Fibroblast of lung (primary cell): ENCODE data around the gene SRSF3. TPM values are rescaled to one million over a fixed set of nuclear protein-coding genes. Genes with fewer than 3 reads are reported as not detected.
"Not testable (repeated sequence)": the region's sequence is repeated elsewhere in the genome, so short reads cannot be mapped to it uniquely, and the experiment has no call there.

Experiments used
- DNase-seq, 2 donors: peaks; one replicate each; pipeline versions ENCODE4 v3.0.0 to v3.0.0-alpha.2; 2010; ENCODE audit warnings: low read depth in 2 of 2
- H2AFZ ChIP-seq: 2 replicates; pipeline ENCODE4 v1.5.1; 2012; ENCODE audit warnings: low read length, control low read depth, inconsistent platforms
- H3K27ac ChIP-seq: 2 replicates; pipeline ENCODE4 v1.5.1; 2011; ENCODE audit warnings: low read length, control low read depth; ENCODE audit not compliant: insufficient read depth
- H3K27me3 ChIP-seq: 2 replicates; pipeline ENCODE4 v1.5.1; 2011; ENCODE audit warnings: mild to moderate bottlenecking, low read length; ENCODE audit not compliant: control insufficient read depth, insufficient read depth
- H3K36me3 ChIP-seq: 2 replicates; pipeline ENCODE4 v1.5.1; 2011; ENCODE audit warnings: low read length; ENCODE audit not compliant: control insufficient read depth, insufficient read depth
- H3K4me1 ChIP-seq: 2 replicates; pipeline ENCODE4 v1.5.1; 2011; ENCODE audit warnings: low read length; ENCODE audit not compliant: control insufficient read depth, insufficient read depth; ENCODE audit errors: extremely low read depth
- H3K4me2 ChIP-seq: 2 replicates; pipeline ENCODE4 v1.5.1; 2011; ENCODE audit warnings: low read length, control low read depth; ENCODE audit not compliant: insufficient read depth; ENCODE audit errors: extremely low read depth
- H3K4me3 ChIP-seq, 4 experiments: fragments of 200-600 bp in 1 of 4; sonication (generic) in 1 of 4; replicated peaks in 1 of 4; 2 replicates each; pipeline ENCODE4 v1.5.1; 2011 to 2016; ENCODE audit warnings: low read length in 4 of 4, low read depth in 3 of 4, mild to moderate bottlenecking in 3 of 4, control low read depth in 2 of 4, inconsistent platforms in 1 of 4, mixed read lengths in 1 of 4; ENCODE audit not compliant: insufficient read depth in 1 of 4; ENCODE audit errors: control extremely low read depth in 1 of 4
- H3K79me2 ChIP-seq: 2 replicates; pipeline ENCODE4 v1.5.1; 2012; ENCODE audit warnings: mild to moderate bottlenecking, low read length, inconsistent platforms; ENCODE audit not compliant: control insufficient read depth, insufficient read depth
- H3K9ac ChIP-seq: 2 replicates; pipeline ENCODE4 v1.5.1; 2011; ENCODE audit warnings: mild to moderate bottlenecking, low read length, control low read depth; ENCODE audit not compliant: insufficient read depth
- H3K9me3 ChIP-seq: 2 replicates; pipeline ENCODE4 v1.5.1; 2012; ENCODE audit warnings: low read depth, low read length; ENCODE audit not compliant: control insufficient read depth, insufficient read depth
- H4K20me1 ChIP-seq: 2 replicates; pipeline ENCODE4 v1.5.1; 2011; ENCODE audit warnings: low read length; ENCODE audit not compliant: control insufficient read depth, insufficient read depth; ENCODE audit errors: extremely low read depth
- EZH2 ChIP-seq: IDR thresholded peaks from 2 replicates; pipeline ENCODE4 v1.5.1; 2012; ENCODE audit warnings: low read length, control low read depth, mild to moderate bottlenecking; ENCODE audit errors: missing control alignments
- polyA plus RNA-seq, 2 donors: library from polyadenylated mRNA; depleted of rRNA in 1 of 2; stranded (reverse) in 1 of 2; unstranded in 1 of 2; fragments of >200 nt; gene quantifications; 2 replicates each; pipeline ENCODE4 v1.2.1, GENCODE V29; 2011 to 2012; ENCODE audit warnings: missing spikeins in 1 of 2
- total RNA-seq: library from RNA; depleted of rRNA; stranded (reverse); fragments of >200 nt; gene quantifications from 2 replicates; pipeline ENCODE4 v1.2.1, GENCODE V29; 2014
- TF ChIP-seq, protein P1 (sequence below), 2 donors: IDR thresholded peaks in 1 of 2; conservative IDR thresholded peaks in 1 of 2; 1 replicate in 1 of 2; 2 replicates in 1 of 2; pipeline ENCODE4 v1.5.1; 2011 to 2012; ENCODE audit warnings: low read length in 2 of 2, control low read depth in 1 of 2, inconsistent platforms in 1 of 2, low read depth in 1 of 2, mild to moderate bottlenecking in 1 of 2

Gene SRSF3
- total and polyA plus RNA-seq, 2 donors (not counting 1 experiment from before 2014, with no cell fraction given) = 191 to 435 TPM

DNA sequence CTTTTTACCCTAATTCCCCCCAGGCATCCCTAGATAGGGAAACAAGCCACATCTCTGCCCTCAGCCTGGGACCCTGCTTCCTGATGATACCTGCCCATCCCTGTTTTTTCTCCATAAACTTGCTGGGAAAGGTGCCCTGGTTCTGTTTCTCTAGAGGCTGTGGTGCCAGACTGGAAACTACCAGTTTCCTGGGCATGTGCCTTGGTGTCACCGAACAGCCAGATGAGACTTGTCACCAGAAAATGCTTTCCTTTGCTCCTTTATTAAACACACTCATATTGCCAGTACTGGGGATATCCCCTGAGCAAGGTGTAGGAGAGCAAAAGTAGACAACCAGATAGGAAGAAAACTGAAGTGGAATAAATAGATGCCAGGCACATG lies 16.8 kb downstream of the SRSF3 start:
- H3K4me2 ChIP-seq = no peak overlapping the region
- TF ChIP-seq, protein P1, sequence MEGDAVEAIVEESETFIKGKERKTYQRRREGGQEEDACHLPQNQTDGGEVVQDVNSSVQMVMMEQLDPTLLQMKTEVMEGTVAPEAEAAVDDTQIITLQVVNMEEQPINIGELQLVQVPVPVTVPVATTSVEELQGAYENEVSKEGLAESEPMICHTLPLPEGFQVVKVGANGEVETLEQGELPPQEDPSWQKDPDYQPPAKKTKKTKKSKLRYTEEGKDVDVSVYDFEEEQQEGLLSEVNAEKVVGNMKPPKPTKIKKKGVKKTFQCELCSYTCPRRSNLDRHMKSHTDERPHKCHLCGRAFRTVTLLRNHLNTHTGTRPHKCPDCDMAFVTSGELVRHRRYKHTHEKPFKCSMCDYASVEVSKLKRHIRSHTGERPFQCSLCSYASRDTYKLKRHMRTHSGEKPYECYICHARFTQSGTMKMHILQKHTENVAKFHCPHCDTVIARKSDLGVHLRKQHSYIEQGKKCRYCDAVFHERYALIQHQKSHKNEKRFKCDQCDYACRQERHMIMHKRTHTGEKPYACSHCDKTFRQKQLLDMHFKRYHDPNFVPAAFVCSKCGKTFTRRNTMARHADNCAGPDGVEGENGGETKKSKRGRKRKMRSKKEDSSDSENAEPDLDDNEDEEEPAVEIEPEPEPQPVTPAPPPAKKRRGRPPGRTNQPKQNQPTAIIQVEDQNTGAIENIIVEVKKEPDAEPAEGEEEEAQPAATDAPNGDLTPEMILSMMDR (conservative IDR thresholded peaks at IDR 0.05 in 1 of 2, IDR thresholded peaks at IDR 0.05 in 1 of 2; ENCODE audit: low read depth in 1 of 2, low read length in 2 of 2) = no peak
- no peak for TF ChIP-seq EZH2
- H4K20me1 ChIP-seq = no peaks in the 10 kb centered on the region
- H3K36me3 ChIP-seq = peaks cover 7% of the 10 kb centered on the region
- no peaks in the 10 kb centered on the region for H3K27me3 ChIP-seq
- no peak overlapping the region for H3K9ac ChIP-seq
- H3K27ac ChIP-seq = no peak overlapping the region
- H2AFZ ChIP-seq = no peak overlapping the region
- DNase-seq = no peak
- no peak overlapping the region for H3K4me3 ChIP-seq
- H3K9me3 ChIP-seq = no peaks in the 10 kb centered on the region
- peaks cover 9% of the 10 kb centered on the region for H3K79me2 ChIP-seq
- H3K4me1 ChIP-seq = peaks cover 2% of the 10 kb centered on the region

GRCh38 chr6:36611679-36612078 lies 17.5 kb downstream of the SRSF3 start:
- not testable (repeated sequence) for H2AFZ ChIP-seq, H4K20me1 ChIP-seq, H3K9ac ChIP-seq, H3K36me3 ChIP-seq, H3K4me2 ChIP-seq, H3K79me2 ChIP-seq, H3K4me1 ChIP-seq, H3K27me3 ChIP-seq, H3K27ac ChIP-seq, H3K4me3 ChIP-seq, H3K9me3 ChIP-seq, DNase-seq

GRCh38 chr6:36612101-36612625 lies 18.0 kb downstream of the SRSF3 start:
- H4K20me1 ChIP-seq = no peaks in the 10 kb centered on the region

More at GRCh38 chr6:36612101-36612625, 18.0 kb downstream of the SRSF3 start:
- Histone ChIP-seq H3K36me3 (peaks cover 6% of the 10 kb centered on the region), H3K4me2 (no peak overlapping the region), H3K4me3 (no peak overlapping the region), H3K27me3 (no peaks in the 10 kb centered on the region), H3K9ac (no peak overlapping the region), H3K79me2 (peaks cover 7% of the 10 kb centered on the region), H3K4me1 (no peaks in the 10 kb centered on the region), H3K9me3 (no peaks in the 10 kb centered on the region), H3K27ac (no peak overlapping the region), H2AFZ (no peak overlapping the region)
- DNase-seq = no peak
- TF ChIP-seq EZH2 = no peak
- TF ChIP-seq, protein P1 (conservative IDR thresholded peaks at IDR 0.05 in 1 of 2, IDR thresholded peaks at IDR 0.05 in 1 of 2; ENCODE audit: low read depth in 1 of 2, low read length in 2 of 2) = no peak
